Measurements from ENCODE around the gene GMDS.

The GMDS gene

DNA sequence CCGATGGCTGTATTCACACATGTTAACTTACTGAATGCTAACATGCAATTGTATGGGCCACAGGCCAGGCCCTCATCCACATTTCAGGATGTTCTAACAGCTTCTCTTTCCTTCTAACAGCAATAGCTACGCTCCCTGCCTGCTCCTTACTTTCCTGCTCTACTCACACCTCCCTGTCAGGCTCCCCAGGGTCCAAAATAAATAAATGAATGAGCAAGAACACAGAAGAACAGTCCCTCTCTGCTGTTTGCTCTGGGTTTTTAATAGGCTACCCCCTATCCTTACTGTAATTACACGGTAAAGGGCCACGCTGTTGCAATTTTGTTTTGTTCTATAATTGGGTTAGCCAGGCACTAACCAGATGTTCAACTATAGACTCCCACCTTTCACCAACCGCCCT, 135.6 kb downstream of the GMDS start:
- intact Hi-C loops (cut with DNase I) = loop anchor here (10.0 kb wide), 2 partner anchors 245 to 525 kb away; no protein-coding TSS in a partner anchor
- DNase-seq = no peak

DNA sequence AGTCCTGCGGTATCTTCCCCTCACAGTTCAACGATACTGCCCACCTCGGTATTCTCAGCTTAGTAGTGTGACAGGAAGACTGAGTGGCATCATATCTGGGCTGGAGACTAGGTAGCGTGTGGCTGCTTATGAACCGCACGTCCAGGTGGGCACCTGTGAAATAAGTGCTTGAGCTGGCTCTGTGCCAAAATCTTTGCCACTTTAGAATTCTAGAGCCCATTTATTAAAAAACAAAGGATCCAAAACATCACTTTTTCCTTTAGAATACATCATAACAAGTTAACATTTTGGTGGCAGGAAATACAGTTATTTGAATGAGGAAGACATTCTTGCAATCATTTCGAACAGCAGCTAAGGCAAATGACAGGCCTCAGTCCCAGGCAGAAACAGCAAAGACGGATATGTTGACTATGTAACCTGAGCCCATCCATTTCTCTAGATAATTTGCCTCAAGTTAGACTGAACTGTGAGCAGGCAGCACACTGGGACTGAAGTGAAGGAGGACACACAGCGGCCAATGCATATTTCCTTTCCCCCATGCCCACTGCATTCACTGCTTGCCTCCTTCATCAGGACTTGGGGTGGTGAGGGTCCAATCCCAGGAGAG, 136.6 kb downstream of the GMDS start:
- intact Hi-C loops (cut with DNase I) = loop anchor here (10.0 kb wide), 2 partner anchors 246 to 526 kb away; no protein-coding TSS in a partner anchor
- no peak for DNase-seq

DNA sequence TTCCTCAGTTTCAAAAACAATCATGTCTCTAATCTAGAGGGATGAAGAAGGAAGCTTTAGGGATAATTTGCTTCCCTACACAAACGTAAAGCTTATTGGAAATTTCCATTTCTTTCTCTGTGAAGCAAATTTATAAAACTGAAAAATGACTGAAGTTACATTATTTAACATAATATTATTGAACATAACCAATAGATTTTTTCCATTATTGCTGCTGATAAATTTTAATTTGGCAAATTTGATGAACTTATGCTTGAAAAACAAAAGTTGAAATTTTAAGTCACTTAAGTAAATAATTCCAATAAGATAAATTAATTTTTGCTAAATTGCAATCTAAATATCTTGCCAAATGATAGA, 140.9 kb downstream of the GMDS start:
- DNase-seq = no peak
- intact Hi-C loops (cut with DNase I) = loop anchor here (1.0 to 10.0 kb wide), 3 partner anchors 250 to 530 kb away; no protein-coding TSS in a partner anchor

DNA sequence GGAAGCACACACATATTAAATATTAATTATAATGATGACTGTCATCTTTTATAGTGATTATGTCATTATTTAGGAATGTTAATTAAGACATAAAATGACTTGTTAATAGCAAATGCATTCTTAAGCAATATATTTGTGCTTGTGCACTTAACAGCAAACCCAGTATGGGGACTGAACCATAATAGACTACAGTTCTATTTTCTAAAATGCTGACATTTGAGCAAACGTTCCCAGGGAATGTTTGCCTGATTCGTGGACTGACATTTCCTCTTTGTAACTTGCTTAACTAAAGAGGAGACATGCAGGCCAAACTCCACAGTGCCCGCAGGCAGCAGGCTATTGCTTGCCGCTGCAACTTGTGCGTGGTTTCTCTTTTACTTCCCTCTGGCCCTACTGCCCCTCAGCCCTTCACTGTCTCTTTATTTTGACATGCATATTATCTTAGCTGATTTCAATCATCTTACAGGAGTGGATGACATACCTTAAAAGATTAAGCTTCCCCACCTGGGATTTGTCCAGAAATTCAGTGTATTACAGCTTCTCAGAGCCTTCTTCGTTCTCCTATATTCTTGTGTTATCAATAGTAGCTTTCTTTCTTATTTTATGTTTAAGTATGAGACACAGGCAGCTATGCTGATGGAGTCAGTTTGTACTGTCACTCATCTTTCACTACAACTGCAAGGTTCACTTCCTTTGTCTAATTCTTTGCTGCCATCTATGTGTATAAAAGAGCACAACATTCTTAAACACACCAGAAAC, 141.5 kb downstream of the GMDS start:
- intact Hi-C loops (cut with DNase I) = loop anchor here (1.0 to 10.0 kb wide), 3 partner anchors 251 to 531 kb away; no protein-coding TSS in a partner anchor
- no peak for DNase-seq

DNA sequence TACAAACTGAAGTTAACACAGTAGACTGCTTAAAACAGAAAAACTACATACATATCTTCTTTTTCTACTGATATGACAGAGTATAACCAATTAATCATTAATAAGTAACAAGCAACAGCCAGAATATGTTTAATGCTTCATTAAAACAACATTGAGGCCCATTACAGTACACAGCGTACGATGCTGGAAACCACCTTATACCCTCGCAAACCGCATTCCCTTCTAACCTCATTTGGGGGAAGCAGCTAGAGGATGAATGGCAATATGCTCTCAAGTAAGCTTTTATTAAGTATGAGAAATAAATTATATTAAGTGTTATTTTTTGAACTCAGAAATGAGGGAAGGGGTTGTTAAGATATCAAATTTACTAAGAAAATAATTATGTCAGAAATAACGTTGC, 142.4 kb downstream of the GMDS start:
- DNase-seq = no peak
- intact Hi-C loops (cut with DNase I) = loop anchor here (10.0 kb wide), 2 partner anchors 252 to 532 kb away; no protein-coding TSS in a partner anchor

DNA sequence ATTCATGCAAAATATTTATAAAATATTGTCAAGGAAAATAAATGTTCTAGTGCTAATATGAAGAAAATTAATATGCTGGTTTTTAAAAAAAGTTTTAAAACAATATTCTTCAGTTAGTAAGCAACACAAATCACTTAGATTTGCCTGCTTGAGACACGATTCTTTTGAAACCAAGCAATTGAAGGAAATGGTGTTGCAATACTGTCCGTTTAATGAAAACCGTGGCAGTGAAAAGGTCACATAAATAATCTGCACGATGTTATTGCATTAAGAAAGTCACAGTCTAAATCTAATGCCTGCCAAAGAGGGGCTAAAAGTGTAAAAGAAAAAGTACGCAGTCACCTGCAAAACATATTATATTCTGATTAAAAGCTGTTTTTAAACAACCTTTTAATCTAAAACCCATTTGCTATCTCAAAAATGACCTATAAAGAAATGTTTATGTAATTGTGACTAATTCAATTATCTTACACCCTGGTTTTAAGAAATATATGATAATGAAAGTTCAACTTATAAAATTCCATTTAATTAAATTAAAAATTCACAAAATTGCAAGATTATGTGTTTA, 143.0 kb downstream of the GMDS start:
- intact Hi-C loops (cut with DNase I) = loop anchor here (10.0 kb wide), 2 partner anchors 252 to 532 kb away; no protein-coding TSS in a partner anchor
- no peak for DNase-seq

DNA sequence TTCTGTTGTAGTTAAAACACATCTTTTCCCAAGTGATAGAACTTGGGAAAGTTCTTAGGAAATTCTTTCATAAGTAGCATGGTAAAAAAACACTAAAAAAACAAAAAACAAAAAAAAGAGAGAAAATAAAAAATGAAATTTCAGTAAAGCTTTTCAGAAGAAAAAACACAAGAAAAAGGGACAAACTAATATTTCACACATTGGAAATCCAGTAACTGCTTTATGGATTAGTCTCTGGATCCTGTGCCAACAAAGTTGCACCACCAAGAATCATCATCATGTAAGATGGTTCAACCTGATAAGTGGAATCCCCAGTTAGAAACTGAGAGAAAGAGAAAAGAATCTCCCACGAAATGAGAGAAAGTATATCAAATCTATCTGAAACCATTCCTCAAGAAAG, 144.2 kb downstream of the GMDS start:
- no peak for DNase-seq

DNA sequence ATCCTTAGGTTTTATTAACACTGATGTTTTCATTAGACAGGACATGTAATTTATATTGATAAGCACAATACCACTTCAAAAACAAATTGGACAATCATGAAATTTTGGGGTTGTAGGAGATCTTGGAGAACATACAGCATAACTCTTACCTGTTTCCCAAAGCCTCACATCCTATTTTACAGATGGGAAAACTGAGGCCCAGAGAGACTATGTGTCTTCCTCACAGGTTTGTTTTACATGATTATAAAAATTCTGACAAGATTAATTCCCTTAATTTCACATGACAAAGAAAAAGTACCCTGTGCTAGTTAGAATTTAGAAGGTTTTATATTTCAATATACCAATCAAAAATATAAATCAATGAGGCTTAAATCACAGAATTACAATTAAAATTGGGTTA, 145.5 kb downstream of the GMDS start:
- intact Hi-C loops (cut with DNase I) = loop anchor here (10.0 kb wide), 2 partner anchors 255 to 535 kb away; no protein-coding TSS in a partner anchor
- DNase-seq = no peak

More for the DNA sequence above, 144.2 kb downstream of the GMDS start:
- intact Hi-C loops (cut with DNase I) = loop anchor here (10.0 kb wide), 2 partner anchors 254 to 534 kb away; no protein-coding TSS in a partner anchor

DNA sequence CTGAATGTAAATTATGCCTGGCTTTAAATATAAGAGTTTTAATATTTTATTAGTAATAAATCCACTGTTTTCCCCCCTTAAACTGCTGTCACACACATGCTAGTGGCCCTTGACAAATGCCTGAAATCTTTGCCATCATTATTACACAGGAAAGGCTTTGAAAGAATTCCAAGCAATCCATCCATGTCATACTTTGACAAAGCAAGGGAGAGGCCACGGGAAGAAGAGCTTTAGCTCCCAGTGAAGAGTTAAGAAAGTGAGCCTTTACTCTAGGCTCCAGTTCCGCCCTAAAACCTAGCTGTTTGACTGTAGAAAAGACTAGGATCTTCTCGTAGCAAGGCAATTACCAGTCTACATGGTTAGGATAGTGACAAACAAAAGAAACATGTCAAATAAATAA, 147.9 kb downstream of the GMDS start:
- no peak for DNase-seq
- intact Hi-C loops (cut with DNase I) = no loop called here

DNA sequence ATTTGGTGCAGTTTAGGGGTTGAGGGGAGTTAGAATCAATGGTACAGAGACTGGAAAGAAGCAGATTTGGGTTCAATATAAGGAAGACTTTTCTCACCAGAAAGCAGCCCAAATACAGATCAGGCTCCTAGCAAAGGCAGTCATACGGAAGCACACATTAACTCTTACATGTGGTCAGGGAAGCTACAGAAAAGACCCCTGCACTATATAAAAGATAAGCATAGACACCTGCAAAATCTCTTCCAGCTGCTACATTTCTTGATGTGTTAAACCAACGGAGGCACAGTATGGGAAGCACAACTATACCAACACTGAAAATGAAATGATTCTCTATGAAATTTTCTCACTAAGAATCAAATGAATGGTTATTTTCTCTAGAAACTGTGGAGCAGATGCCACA, 150.8 kb downstream of the GMDS start:
- intact Hi-C loops (cut with DNase I) = no loop called here
- no peak for DNase-seq

DNA sequence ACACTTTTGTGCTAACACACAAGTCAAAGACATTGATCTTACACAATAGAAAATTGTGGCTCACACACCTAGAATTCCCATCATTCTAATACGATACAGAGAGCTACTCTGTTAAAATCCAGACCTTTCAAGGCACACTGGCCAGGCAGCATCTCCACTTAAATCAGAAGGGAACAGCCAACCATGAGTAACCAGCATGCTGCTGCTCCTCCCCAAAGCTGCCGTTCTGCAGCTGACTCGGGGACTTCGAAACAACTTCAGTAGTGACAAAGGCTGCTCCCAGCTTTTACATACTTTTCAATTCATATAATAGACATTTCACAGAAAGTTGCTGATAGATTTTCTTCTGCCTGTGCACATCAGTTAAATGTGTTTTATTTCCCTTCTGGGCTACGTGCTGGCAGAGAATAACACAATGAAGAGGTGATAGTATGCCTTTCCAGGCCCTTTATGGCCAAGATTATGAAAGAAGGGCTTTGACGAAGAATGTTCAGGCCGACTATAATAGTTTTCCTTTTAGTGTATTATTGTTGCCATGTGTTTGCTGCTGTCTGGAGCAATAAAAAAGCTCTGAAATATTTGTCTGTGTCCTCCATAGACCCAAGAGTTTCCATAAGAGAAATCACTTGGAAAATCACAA, 159.0 kb downstream of the GMDS start:
- intact Hi-C loops (cut with DNase I) = no loop called here
- no peak for DNase-seq

DNA sequence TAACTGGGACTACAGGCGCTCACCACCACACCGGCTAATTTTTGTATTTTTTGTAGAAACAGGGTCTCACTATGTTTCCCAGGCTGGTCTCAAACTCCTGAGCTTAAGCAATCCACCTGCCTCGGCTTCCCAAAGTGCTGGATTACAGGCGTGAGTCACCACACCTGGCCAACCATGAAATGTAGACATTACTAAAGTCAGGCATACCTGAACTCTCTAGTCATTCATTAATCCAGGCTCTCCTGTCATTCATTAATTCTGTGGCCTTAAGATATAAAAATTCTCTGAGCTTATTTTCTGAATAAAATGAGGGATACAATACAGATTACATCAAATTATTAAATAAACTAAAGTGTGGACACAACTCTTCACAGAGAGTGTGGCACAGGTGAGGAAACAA, 159.7 kb downstream of the GMDS start:
- no peak for DNase-seq
- intact Hi-C loops (cut with DNase I) = no loop called here

DNA sequence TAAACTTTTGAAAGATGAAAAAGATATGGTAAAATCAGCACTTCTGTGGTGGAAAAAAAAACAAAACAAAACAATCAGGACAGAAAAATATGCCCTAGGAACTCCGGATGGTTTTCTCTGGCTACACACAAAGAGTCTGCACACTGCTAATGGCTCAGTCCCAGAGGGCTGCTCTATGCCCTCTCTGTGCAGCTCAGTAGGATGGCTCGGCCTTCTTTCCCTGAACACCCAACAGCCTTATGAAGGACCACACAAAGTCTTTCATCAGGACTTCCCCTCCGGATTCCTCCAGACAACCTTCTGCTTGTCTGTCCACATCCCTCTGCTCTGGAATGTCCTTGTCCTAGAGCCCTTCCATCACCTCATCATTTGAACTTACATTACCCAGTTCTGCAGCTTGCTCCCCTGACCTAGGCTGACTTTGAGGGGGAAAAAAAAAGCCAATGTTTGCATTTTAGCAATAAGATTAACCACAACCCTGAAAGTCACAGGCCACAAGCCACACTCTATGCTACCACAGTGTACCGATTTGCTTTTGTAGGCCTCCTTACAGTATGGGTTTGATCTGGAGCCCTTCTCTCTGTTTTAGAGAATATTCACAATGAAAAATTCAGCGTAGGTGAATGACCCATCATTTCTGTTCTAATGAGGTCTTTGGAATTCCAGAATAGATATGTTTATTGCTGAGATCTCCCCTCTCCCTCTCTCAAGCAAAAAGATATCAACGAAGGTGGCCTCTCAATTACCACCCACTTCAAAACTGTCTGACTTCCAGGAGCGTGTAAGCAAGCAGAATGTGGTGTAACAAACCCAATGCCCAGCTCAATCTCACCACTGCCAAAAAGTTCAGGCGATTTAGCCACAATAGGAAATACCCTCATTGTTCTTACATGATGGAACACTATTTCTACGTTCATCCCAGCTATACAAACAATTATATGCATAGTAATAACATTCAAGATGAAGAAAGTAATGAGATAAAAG, 164.0 kb downstream of the GMDS start:
- DNase-seq = no peak
- intact Hi-C loops (cut with DNase I) = no loop called here

DNA sequence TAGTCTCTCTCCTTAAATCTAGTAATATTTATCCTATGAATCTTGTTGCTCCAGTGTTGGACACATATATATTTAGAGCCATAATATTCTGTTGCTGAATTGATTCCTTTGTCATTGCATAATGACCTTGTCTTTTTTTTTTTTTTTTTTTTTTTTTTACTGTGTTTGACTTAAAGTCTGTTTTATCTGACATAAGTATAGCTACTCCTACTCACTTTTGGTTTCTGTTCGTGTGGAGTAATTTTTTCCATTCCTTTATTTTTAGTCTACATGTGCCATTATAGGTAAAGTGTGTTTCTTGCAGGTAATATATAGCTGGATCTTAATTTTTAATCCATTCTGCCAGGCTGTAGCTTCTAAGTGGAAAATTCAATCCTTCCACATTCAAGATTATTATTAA, 166.5 kb downstream of the GMDS start:
- intact Hi-C loops (cut with DNase I) = no loop called here

DNA sequence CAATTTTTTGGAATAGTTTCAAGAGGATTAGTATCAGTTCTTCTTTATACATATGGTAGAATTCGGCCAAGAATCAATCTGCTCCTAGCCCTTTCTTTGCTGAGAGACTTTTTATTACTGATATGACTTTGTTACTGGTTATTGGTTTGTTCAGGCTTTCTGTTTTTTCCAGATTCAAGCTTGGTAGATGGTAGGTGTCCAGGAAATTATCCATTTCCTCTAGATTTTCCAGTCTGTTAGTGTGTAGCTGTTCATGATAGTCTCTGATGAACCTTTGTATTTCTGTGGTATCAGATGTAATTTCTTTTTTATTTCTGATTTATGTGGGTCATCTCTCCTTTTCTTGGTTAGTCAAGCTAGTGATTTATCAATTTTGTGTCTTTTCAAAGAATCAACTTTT, 167.6 kb downstream of the GMDS start:
- no peak for DNase-seq
- intact Hi-C loops (cut with DNase I) = no loop called here

More for the DNA sequence above, 166.5 kb downstream of the GMDS start:
- DNase-seq = no peak

DNA sequence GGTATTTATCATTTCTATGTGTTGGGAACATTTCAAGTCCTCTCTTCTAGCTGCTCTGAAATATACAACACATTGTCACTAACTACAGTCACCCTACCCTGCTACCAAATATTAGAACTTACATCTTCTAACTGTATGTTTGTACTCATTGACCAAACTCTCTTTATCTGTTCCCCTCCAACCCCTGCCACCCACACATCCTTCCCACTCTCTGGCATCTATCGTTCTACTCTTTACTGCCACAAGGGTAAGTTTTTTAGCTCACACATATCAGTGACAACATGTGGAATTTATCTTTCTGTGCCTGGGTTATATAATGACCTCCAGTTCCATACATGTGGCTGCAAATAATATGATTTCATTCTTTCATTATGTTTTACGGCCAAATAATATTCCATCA, 171.9 kb downstream of the GMDS start:
- DNase-seq = no peak
- intact Hi-C loops (cut with DNase I) = no loop called here

DNA sequence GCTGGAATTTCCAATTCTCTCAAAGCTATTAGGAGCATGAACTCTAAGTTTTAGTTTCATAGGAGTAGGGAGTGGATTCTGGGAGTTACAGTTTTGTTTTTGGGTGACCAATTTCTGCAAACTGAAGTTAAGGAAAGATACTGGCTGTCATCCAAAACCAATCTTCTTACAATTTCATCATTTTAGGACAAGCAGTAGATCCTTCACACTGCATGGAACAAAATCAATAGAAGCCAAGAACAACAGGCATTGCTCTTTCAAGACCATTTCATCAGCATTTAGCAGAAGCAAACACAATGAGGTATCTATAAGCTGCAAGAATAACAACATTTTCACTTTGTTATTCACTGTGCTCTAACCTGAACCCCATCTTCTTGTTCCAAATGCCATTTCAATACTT, 173.0 kb downstream of the GMDS start:
- intact Hi-C loops (cut with DNase I) = no loop called here
- DNase-seq = no peak

DNA sequence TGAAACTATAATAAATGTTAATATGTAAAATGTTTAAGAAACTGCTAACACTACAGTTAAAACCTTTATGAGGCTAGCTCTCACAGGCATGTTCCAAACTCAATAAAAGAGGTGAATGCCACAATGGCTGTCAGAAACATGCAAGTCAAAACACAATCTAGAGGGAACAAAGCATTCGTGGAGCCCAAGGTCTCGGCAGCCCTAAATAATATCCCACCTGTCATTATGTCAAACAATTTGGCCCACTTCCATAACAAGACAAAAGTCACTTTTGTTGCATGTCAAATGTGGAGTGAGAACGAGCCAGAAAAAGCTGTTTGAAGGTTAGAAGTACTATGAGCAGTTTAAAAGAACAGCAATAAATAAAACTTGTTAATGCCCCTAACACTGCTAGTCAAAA, 181.9 kb downstream of the GMDS start:
- intact Hi-C loops (cut with DNase I) = no loop called here
- DNase-seq = no peak

DNA sequence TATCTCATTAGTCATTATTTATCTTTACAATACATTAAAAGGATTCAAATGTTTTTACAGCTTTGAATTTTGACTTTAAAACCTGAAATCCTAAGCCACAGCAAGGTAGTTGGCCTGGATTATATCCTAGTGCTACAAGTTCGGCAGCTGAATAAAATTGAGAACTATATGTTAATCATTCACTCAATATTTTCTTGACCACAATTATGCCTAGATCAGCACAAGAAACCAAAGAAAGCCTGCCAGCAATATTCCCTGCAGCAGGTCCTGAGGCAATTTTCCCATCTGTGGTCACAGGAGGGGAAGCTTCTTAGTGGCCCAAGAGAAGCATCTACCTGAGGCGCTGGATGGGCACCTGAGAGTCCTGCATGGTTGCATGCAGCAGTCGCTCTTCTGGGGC, 183.5 kb downstream of the GMDS start:
- intact Hi-C loops (cut with DNase I) = no loop called here
- no peak for DNase-seq

DNA sequence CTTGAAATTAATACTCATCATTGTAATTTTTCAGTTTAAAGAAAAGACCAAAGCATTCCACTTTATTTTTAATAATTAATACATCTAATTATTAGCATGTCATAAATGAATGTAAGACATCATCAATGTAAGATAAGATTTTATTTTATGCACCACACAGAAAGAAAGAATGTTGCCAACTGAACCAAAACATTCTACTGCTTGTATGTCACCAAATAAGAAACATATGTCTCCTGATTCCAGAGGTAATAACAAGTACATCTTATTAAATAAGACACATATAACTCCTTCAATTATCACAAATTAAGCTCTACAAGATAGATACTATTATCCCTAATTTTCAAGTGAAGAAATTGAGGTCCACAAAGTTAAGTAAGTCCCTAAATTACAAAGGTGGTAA, 189.5 kb downstream of the GMDS start:
- DNase-seq = no peak
- intact Hi-C loops (cut with DNase I) = no loop called here

All from posterior cingulate gyrus (tissue), 11 donors.